HCT116 (cell line): ENCODE results near the gene ASB6. TPM values are rescaled to one million over a fixed set of nuclear protein-coding genes. Genes with fewer than 3 reads are reported as not detected.

ENCODE experiments used
- ATAC-seq: fragments of 200-7000 bp; cut with Tn5 transposase; 2 replicates; pipeline ENCODE4 v1.9.1; 2020; ENCODE audit warnings: mild to moderate bottlenecking, moderate library complexity
- BruUV-seq: library from RNA; stranded (reverse); fragments of 400-500 nt; replicated peaks from 2 replicates; lab custom pipeline; 2021; lab: Mats Ljungman, UMichigan
- CTCF ChIA-PET: fragments of 300-600 bp; sonication (Branson Sonifier 250); formaldehyde crosslinking; loops from one replicate; lab custom pipeline; 2021; ENCODE audit warnings: antibody characterized with exemption; lab: Charles Lee
- POLR2A ChIA-PET: fragments of 300-600, 350-600 bp; sonication (Branson Sonifier 250); formaldehyde crosslinking; loops from one replicate; lab custom pipeline; 2021; ENCODE audit warnings: antibody characterized with exemption; lab: Charles Lee
- RAD21 ChIA-PET, 2 experiments: fragments of 300-600 bp; sonication (Branson Sonifier 250); formaldehyde crosslinking; loops; one replicate each; lab custom pipeline; 2023; ENCODE audit warnings: low total read pairs in 2 of 2; ENCODE audit not compliant: uncharacterized antibody in 2 of 2, unreplicated experiment in 2 of 2, low non-redundant PET in 1 of 2; lab: Charles Lee
- DNase-seq: peaks from one replicate; pipeline ENCODE4 v3.0.0-alpha.2; 2010; ENCODE audit warnings: low read depth, low spot score
- H2AFZ ChIP-seq: fragments of 200-600 bp; shearing (Covaris generic), sonication (generic); 2 replicates; pipeline ENCODE4 v1.6.1; 2017; ENCODE audit warnings: low read depth, mixed run types, mixed read lengths, antibody characterized with exemption, low read length; ENCODE audit not compliant: poor library complexity, severe bottlenecking
- H3K27ac ChIP-seq: 2 replicates; pipeline ENCODE4 v1.5.1; 2012; ENCODE audit warnings: low read depth, low read length
- H3K27me3 ChIP-seq: fragments of 200-600 bp; sonication (generic); 2 replicates; pipeline ENCODE4 v1.6.1; 2016; ENCODE audit warnings: mixed run types, low read length, mixed read lengths; ENCODE audit not compliant: insufficient read depth
- H3K36me3 ChIP-seq, 2 experiments: fragments of 200-500 bp in 1 of 2; fragments of 200-600 bp in 1 of 2; sonication (Bioruptor generic) in 1 of 2; sonication (generic) in 1 of 2; 2 replicates each; pipeline versions ENCODE4 v1.5.1 to v1.6.1; 2014 to 2016; ENCODE audit warnings: low read length in 2 of 2, inconsistent platforms in 1 of 2, mixed read lengths in 1 of 2, mixed run types in 1 of 2; ENCODE audit not compliant: insufficient read depth in 2 of 2, control insufficient read depth in 1 of 2
- H3K4me1 ChIP-seq, 2 experiments: fragments of 200-600 bp in 1 of 2; sonication (generic) in 1 of 2; 2 replicates each; pipeline versions ENCODE4 v1.5.1 to v1.6.1; 2012 to 2017; ENCODE audit warnings: low read length in 2 of 2, inconsistent platforms in 1 of 2, mild to moderate bottlenecking in 1 of 2, mixed read lengths in 1 of 2, mixed run types in 1 of 2, moderate library complexity in 1 of 2; ENCODE audit not compliant: insufficient read depth in 2 of 2, control insufficient read depth in 1 of 2
- H3K4me2 ChIP-seq: fragments of 200-600 bp; sonication (generic); 2 replicates; pipeline ENCODE4 v1.6.1; 2017; ENCODE audit warnings: mixed run types, low read length, mixed read lengths
- H3K4me3 ChIP-seq, 2 experiments: fragments of 200-600 bp in 1 of 2; sonication (generic) in 1 of 2; replicated peaks in 1 of 2; 2 replicates each; pipeline ENCODE4 v1.5.1; 2011 to 2016; ENCODE audit warnings: low read length in 2 of 2, control low read depth in 1 of 2, low read depth in 1 of 2, mild to moderate bottlenecking in 1 of 2, mixed read lengths in 1 of 2, mixed run types in 1 of 2
- H3K79me2 ChIP-seq: fragments of 200-600 bp; sonication (generic); 2 replicates; pipeline ENCODE4 v1.6.1; 2017; ENCODE audit warnings: mild to moderate bottlenecking, mixed run types, low read length, moderate library complexity, mixed read lengths; ENCODE audit not compliant: insufficient read depth
- H3K9ac ChIP-seq: fragments of 200-600 bp; sonication (generic); 2 replicates; pipeline ENCODE4 v1.6.1; 2016; ENCODE audit warnings: low read length, mixed read lengths
- H3K9me2 ChIP-seq: fragments of 200-600 bp; sonication (generic), shearing (Covaris generic); 2 replicates; pipeline ENCODE4 v1.6.1; 2017; ENCODE audit warnings: mixed run types, mild to moderate bottlenecking, moderate library complexity; ENCODE audit not compliant: insufficient read depth
- H3K9me3 ChIP-seq, 2 experiments: fragments of 200-500 bp in 1 of 2; fragments of 200-600 bp in 1 of 2; sonication (Bioruptor generic) in 1 of 2; sonication (generic) in 1 of 2; 2 replicates each; pipeline ENCODE4 v1.6.1; 2014 to 2017; ENCODE audit warnings: low read length in 2 of 2, mixed read lengths in 2 of 2, inconsistent platforms in 1 of 2, low read depth in 1 of 2, mild to moderate bottlenecking in 1 of 2, mixed run types in 1 of 2, moderate library complexity in 1 of 2; ENCODE audit not compliant: control insufficient read depth in 1 of 2, insufficient read depth in 1 of 2
- H4K20me1 ChIP-seq: fragments of 200-600 bp; sonication (generic), shearing (Covaris generic); 2 replicates; pipeline ENCODE4 v1.6.1; 2017; ENCODE audit warnings: mixed run types, mild to moderate bottlenecking, moderate library complexity; ENCODE audit not compliant: insufficient read depth
- ATF3 ChIP-seq: IDR thresholded peaks from 2 replicates; pipeline ENCODE4 v1.6.1; 2012
- CBX3 ChIP-seq: IDR thresholded peaks from 2 replicates; pipeline ENCODE4 v1.6.1; 2012; ENCODE audit warnings: low read depth
- EZH2 ChIP-seq: fragments of 200-600 bp; sonication (generic); IDR thresholded peaks from 2 replicates; pipeline ENCODE4 v1.6.1; 2017; ENCODE audit warnings: antibody characterized with exemption, mixed run types
- JUND ChIP-seq: IDR thresholded peaks from 2 replicates; pipeline ENCODE4 v1.6.1; 2012
- SP1 ChIP-seq: IDR thresholded peaks from 2 replicates; pipeline ENCODE4 v1.6.1; 2012; ENCODE audit warnings: low read depth
- intact Hi-C: fragments of 100-400 bp; cut with micrococcal nuclease; formaldehyde crosslinking; loops from 2 replicates; pipeline ENCODE4 v1.10.0; 2022
- total RNA-seq: library from RNA; stranded (reverse); gene quantifications from one replicate; pipeline ENCODE4 v1.2.1, GENCODE V29; 2021; ENCODE audit not compliant: unreplicated experiment

The ASB6 gene
- total RNA-seq, 1 experiment from 2014 or later: 21.6 TPM

GRCh38 chr9:129671065-129671464 lies 29.1 kb upstream of the ASB6 start:
- no peak overlapping the region for H2AFZ ChIP-seq
- TF ChIP-seq JUND (no peak), ATF3 (no peak), SP1 (no peak), CBX3 (no peak)
- TF ChIP-seq, all 23 proteins: peak for 0
- H3K27ac ChIP-seq: no peak overlapping the region
- intact Hi-C loops: no loop called here
- H3K36me3 ChIP-seq: no peaks in the 10 kb centered on the region
- ChIA-PET RAD21 (no interaction called here), POLR2A (no interaction called here), CTCF (no interaction called here)
- H3K4me1 ChIP-seq: peaks cover 15 to 19% of the 10 kb centered on the region in 2 experiments
- no peak overlapping the region for H3K4me3 ChIP-seq
- H3K79me2 ChIP-seq: peaks cover 10% of the 10 kb centered on the region; the same call in 1 of the 2 replicates
- H3K4me2 ChIP-seq: no peak overlapping the region
- no TSS peak for BruUV-seq
- no peaks in the 10 kb centered on the region for H4K20me1 ChIP-seq
- no peak overlapping the region for H3K9ac ChIP-seq
- ATAC-seq (no peak), DNase-seq (no peak)
- H3K9me2 ChIP-seq: no peaks in the 10 kb centered on the region
- no peaks in the 10 kb centered on the region for H3K9me3 ChIP-seq
- H3K27me3 ChIP-seq: no peaks in the 10 kb centered on the region

- Histone ChIP-seq H3K4me1 (peaks cover 15 to 24% of the 10 kb centered on the region in 2 experiments), H3K27me3 (no peaks in the 10 kb centered on the region), H3K9ac (no peak overlapping the region), H3K27ac (no peak overlapping the region), H3K4me2 (no peak overlapping the region), H3K9me3 (no peaks in the 10 kb centered on the region), H2AFZ (no peak overlapping the region), H4K20me1 (no peaks in the 10 kb centered on the region), H3K4me3 (no peak overlapping the region), H3K79me2 (peaks cover 10% of the 10 kb centered on the region; the same call in 1 of the 2 replicates), H3K36me3 (no peaks in the 10 kb centered on the region), H3K9me2 (no peaks in the 10 kb centered on the region)
- ATAC-seq (no peak), DNase-seq (no peak)
- intact Hi-C loops: no loop called here
- ChIA-PET CTCF (no interaction called here), RAD21 (no interaction called here), POLR2A (no interaction called here)
- BruUV-seq: no TSS peak
- no peak for TF ChIP-seq EZH2
Measured at GRCh38 chr9:129669946-129670345, 28.0 kb upstream of the ASB6 start.
